ENCODE results near the gene KCNMA1. TPM values are rescaled to one million over a fixed set of nuclear protein-coding genes. Genes with fewer than 3 reads are reported as not detected.
A peak's percentile ranks its signal among the peaks of the same experiment; 100 is the strongest.

Gene KCNMA1
- total RNA-seq, 1 experiment from 2014 or later: 0.49 TPM

DNA sequence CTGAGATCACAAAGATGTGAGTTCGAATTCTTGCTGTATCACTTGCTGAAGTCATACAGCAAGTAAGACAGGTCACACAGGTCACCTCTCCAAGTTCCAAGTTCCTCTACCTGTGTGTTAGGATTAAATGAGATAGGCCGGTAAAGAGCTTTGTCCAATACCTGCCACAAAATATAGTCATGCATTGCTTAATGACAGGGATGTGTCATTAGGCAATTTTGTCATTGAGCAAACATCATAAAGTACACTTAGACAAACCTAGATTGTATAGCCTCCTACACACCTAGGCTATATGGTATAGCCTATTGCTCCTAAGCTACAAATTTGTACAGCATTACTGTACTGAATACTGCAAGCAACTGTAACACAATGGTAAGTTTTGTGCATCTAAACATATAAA, 469.4 kb downstream of the KCNMA1 start:
- Histone ChIP-seq H3K27ac (ENCODE audit: low read depth, low read length) (no peak overlapping the region), H3K4me3 (replicated peaks in 1 of 2; ENCODE audit: low read depth in 1 of 2, low read length in 2 of 2) (no peak overlapping the region)

DNA sequence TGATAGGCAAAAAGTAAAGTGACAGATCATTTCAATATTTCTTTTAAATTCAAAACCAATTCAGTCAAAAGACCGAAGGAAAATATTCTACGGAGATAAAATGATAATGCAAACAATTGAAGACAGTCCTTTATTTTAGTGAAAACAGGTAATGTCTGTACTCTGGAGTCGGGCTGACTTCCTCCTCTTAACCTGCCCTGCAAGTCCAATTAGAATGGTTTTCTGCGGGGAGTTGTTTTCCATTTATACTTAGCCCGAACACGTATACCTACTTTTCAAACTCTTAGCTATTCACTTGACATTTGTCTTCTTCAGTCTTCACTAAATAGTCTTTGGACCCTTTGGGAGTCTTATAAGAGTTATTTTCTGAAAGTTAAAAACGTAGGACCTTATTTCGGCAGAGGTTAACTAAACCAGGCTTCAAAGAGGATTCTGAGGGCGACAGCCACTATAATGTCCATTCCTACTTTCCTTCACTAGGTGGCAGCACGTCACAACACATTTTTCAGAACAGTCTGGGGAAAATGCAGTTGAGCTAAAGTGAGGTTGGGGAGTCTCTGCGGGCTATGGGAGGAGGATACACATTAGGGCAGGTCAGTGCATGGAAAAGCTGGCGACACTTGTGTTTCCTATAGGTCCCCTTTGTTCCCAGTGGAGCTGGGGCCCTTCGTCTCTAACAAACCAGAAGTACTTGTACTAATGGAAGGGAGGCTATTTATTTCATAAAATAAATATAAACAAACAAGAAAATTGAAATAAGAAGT, 472.0 kb downstream of the KCNMA1 start:
- RAD21 ChIA-PET (ENCODE audit: low non-redundant PET in 1 of 2, low total read pairs in 2 of 2, uncharacterized antibody in 2 of 2, unreplicated experiment in 2 of 2): interaction anchor here (0.7 to 1.4 kb wide), 5 partner anchors 8 to 546 kb away, joined by 3 to 4 read pairs (median 3); no protein-coding TSS in a partner anchor
- ATAC-seq (peak; percentile 90), DNase-seq (ENCODE audit: low read depth, low spot score) (peak; percentile 51)
- CTCF ChIA-PET: interaction anchor here (0.5 to 4.0 kb wide), 14 partner anchors 9 to 809 kb away, joined by 3 to 37 read pairs (median 4); no protein-coding TSS in a partner anchor
- Histone ChIP-seq H3K36me3 (ENCODE audit: control insufficient read depth in 1 of 2, insufficient read depth in 2 of 2, low read length in 2 of 2) (no peaks in the 10 kb centered on the region), H3K9ac (ENCODE audit: low read length) (no peak overlapping the region), H4K20me1 (ENCODE audit: insufficient read depth) (no peaks in the 10 kb centered on the region), H3K4me1 (ENCODE audit: control insufficient read depth in 1 of 2, insufficient read depth in 2 of 2, low read length in 2 of 2) (peaks cover 0 to 31% of the 10 kb centered on the region in 2 experiments; a peak in 2 of 4 replicates), H3K4me2 (ENCODE audit: low read length) (peak overlapping the region; percentile 38), H2AFZ (ENCODE audit: low read depth, low read length, poor library complexity, severe bottlenecking) (peak overlapping the region; percentile 64), H3K79me2 (ENCODE audit: insufficient read depth, low read length) (no peaks in the 10 kb centered on the region), H3K9me2 (ENCODE audit: insufficient read depth) (no peaks in the 10 kb centered on the region), H3K27me3 (ENCODE audit: insufficient read depth, low read length) (peaks cover 34% of the 10 kb centered on the region), H3K9me3 (ENCODE audit: control insufficient read depth in 1 of 2, insufficient read depth in 1 of 2, low read depth in 1 of 2, low read length in 2 of 2) (no peaks in the 10 kb centered on the region), H3K27ac (ENCODE audit: low read depth, low read length) (no peak overlapping the region), H3K4me3 (replicated peaks in 1 of 2; ENCODE audit: low read depth in 1 of 2, low read length in 2 of 2) (no peak overlapping the region)
- no TSS peak for BruUV-seq (replicated peaks)
- intact Hi-C loops (cut with micrococcal nuclease): loop anchor here (2.0 to 10.0 kb wide), 3 partner anchors 339 to 862 kb away; partner anchors contain the start of gene POLR3A
- TF ChIP-seq, protein P1, sequence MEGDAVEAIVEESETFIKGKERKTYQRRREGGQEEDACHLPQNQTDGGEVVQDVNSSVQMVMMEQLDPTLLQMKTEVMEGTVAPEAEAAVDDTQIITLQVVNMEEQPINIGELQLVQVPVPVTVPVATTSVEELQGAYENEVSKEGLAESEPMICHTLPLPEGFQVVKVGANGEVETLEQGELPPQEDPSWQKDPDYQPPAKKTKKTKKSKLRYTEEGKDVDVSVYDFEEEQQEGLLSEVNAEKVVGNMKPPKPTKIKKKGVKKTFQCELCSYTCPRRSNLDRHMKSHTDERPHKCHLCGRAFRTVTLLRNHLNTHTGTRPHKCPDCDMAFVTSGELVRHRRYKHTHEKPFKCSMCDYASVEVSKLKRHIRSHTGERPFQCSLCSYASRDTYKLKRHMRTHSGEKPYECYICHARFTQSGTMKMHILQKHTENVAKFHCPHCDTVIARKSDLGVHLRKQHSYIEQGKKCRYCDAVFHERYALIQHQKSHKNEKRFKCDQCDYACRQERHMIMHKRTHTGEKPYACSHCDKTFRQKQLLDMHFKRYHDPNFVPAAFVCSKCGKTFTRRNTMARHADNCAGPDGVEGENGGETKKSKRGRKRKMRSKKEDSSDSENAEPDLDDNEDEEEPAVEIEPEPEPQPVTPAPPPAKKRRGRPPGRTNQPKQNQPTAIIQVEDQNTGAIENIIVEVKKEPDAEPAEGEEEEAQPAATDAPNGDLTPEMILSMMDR (IDR thresholded peaks at IDR 0.05 in 2 of 3, conservative IDR thresholded peaks at IDR 0.05 in 1 of 3; ENCODE audit: borderline replicate concordance in 1 of 3, insufficient read depth in 1 of 3, low read depth in 2 of 3, low read length in 2 of 3): peak; percentile 72 to 78 (median 73)
- peak; percentile 86 for TF ChIP-seq RAD21 (IDR thresholded peaks at IDR 0.05; ENCODE audit: low read depth)
- TF ChIP-seq YY1 (IDR thresholded peaks at IDR 0.05; ENCODE audit: extremely low read depth, insufficient replicate concordance, low read depth, low read length): no peak
- POLR2A ChIA-PET: no interaction called here

More for the DNA sequence above, 469.4 kb downstream of the KCNMA1 start:
- no peak for TF ChIP-seq JUND (IDR thresholded peaks at IDR 0.05)
- TF ChIP-seq TCF7L2 (IDR thresholded peaks at IDR 0.05; ENCODE audit: borderline replicate concordance, extremely low read depth, insufficient read depth, insufficient read length): no peak
- TF ChIP-seq EGR1 (IDR thresholded peaks at IDR 0.05; ENCODE audit: low read depth): no peak
- TF ChIP-seq RAD21 (IDR thresholded peaks at IDR 0.05; ENCODE audit: low read depth): no peak
- TF ChIP-seq CBX3 (IDR thresholded peaks at IDR 0.05; ENCODE audit: low read depth): no peak
- no peak for TF ChIP-seq ELF1 (IDR thresholded peaks at IDR 0.05; ENCODE audit: borderline replicate concordance, low read depth)
- no peak for TF ChIP-seq EZH2phosphoT487 (IDR thresholded peaks at IDR 0.05; ENCODE audit: borderline replicate concordance)
- TF ChIP-seq, protein P2, sequence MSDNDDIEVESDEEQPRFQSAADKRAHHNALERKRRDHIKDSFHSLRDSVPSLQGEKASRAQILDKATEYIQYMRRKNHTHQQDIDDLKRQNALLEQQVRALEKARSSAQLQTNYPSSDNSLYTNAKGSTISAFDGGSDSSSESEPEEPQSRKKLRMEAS (IDR thresholded peaks at IDR 0.05): no peak
- TF ChIP-seq, protein P3, sequence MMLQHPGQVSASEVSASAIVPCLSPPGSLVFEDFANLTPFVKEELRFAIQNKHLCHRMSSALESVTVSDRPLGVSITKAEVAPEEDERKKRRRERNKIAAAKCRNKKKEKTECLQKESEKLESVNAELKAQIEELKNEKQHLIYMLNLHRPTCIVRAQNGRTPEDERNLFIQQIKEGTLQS (IDR thresholded peaks at IDR 0.05): no peak
- no peak for TF ChIP-seq POLR2A (IDR thresholded peaks at IDR 0.05; ENCODE audit: borderline replicate concordance, extremely low read depth, insufficient read depth, insufficient read length)
- TF ChIP-seq FOSL1 (IDR thresholded peaks at IDR 0.05; ENCODE audit: low read depth): no peak
- ATAC-seq (no peak), DNase-seq (ENCODE audit: low read depth, low spot score) (no peak)
- Histone ChIP-seq H3K9me3 (ENCODE audit: control insufficient read depth in 1 of 2, insufficient read depth in 1 of 2, low read depth in 1 of 2, low read length in 2 of 2) (no peaks in the 10 kb centered on the region), H3K4me1 (ENCODE audit: control insufficient read depth in 1 of 2, insufficient read depth in 2 of 2, low read length in 2 of 2) (peaks cover 0 to 20% of the 10 kb centered on the region in 2 experiments; a peak in 2 of 4 replicates), H2AFZ (ENCODE audit: low read depth, low read length, poor library complexity, severe bottlenecking) (no peak overlapping the region), H3K36me3 (ENCODE audit: control insufficient read depth in 1 of 2, insufficient read depth in 2 of 2, low read length in 2 of 2) (no peaks in the 10 kb centered on the region), H3K9ac (ENCODE audit: low read length) (no peak overlapping the region), H4K20me1 (ENCODE audit: insufficient read depth) (no peaks in the 10 kb centered on the region), H3K27me3 (ENCODE audit: insufficient read depth, low read length) (peaks cover 43% of the 10 kb centered on the region), H3K4me2 (ENCODE audit: low read length) (no peak overlapping the region), H3K9me2 (ENCODE audit: insufficient read depth) (no peaks in the 10 kb centered on the region), H3K79me2 (ENCODE audit: insufficient read depth, low read length) (no peaks in the 10 kb centered on the region)
- CTCF ChIA-PET: interaction anchor here (0.8 to 4.0 kb wide), 3 partner anchors 475 to 546 kb away, joined by 3 to 37 read pairs (median 6); no protein-coding TSS in a partner anchor
- intact Hi-C loops (cut with micrococcal nuclease): loop anchor here (5.0 to 10.0 kb wide), 2 partner anchors 337 to 859 kb away; partner anchors contain the start of gene POLR3A
- RAD21 ChIA-PET (ENCODE audit: low non-redundant PET in 1 of 2, low total read pairs in 2 of 2, uncharacterized antibody in 2 of 2, unreplicated experiment in 2 of 2): no interaction called here
- POLR2A ChIA-PET: no interaction called here
- BruUV-seq (replicated peaks): no TSS peak

All from HCT116 (cell line).